Body of pancreas (tissue), 4 donors: ENCODE results near the gene IRAK3. TPM values are rescaled to one million over a fixed set of nuclear protein-coding genes. Genes with fewer than 3 reads are reported as not detected.

ENCODE experiments used
- ATAC-seq: fragments of 150-250 bp; one replicate; pipeline ENCODE4 v1.9.1; 2016
- DNase-seq, 4 donors: peaks; one replicate each; pipeline ENCODE4 v3.0.0-alpha.2; 2019
- H3K27ac ChIP-seq, 4 donors: fragments of 200-600 bp; sonication (generic); 1 replicate in 3 of 4; 2 replicates in 1 of 4; pipeline versions ENCODE4 v1.5.1 to v1.6.1; 2016 to 2019; ENCODE audit warnings: mild to moderate bottlenecking in 1 of 4, mixed read lengths in 1 of 4, moderate library complexity in 1 of 4
- H3K27me3 ChIP-seq, 2 donors: fragments of 200-600 bp; sonication (generic); one replicate each; pipeline ENCODE4 v1.6.0; 2016; ENCODE audit warnings: mild to moderate bottlenecking in 1 of 2
- H3K36me3 ChIP-seq, 2 donors: fragments of 200-600 bp; sonication (generic); replicated peaks in 1 of 2; 2 replicates each; pipeline ENCODE4 v1.5.1; 2016; ENCODE audit warnings: low read depth in 2 of 2; ENCODE audit not compliant: insufficient read depth in 1 of 2
- H3K4me1 ChIP-seq: fragments of 200-600 bp; sonication (generic); one replicate; pipeline ENCODE4 v1.6.0; 2016
- H3K4me3 ChIP-seq, 2 donors: fragments of 200-600 bp; sonication (generic); 1 replicate in 1 of 2; 2 replicates in 1 of 2; pipeline ENCODE4 v1.5.1; 2016 to 2019
- H3K9me3 ChIP-seq, 3 donors: fragments of 200-600 bp; sonication (generic); 1 replicate in 2 of 3; 2 replicates in 1 of 3; pipeline ENCODE4 v1.5.1; 2016
- CTCF ChIP-seq, 7 experiments: fragments of 450-650 bp in 4 of 7; fragments of 200-600 bp in 3 of 7; sonication (generic) in 3 of 7; IDR thresholded peaks; one replicate each; pipeline ENCODE4 v1.5.1; 2016 to 2019; ENCODE audit warnings: antibody characterized with exemption in 7 of 7
- POLR2A ChIP-seq, 3 donors: fragments of 450-650 bp; IDR thresholded peaks; one replicate each; pipeline ENCODE4 v1.6.1; 2016; ENCODE audit warnings: antibody characterized with exemption in 3 of 3, mild to moderate bottlenecking in 2 of 3
- WGBS, 2 donors: methylation state at CpG; one replicate each; pipeline ENCODE4 v1.1.5; 2017; 5-methylcytosine and 5-hydroxymethylcytosine counted together
- intact Hi-C: fragments of 100-400 bp; cut with DNase I; formaldehyde crosslinking; loops from one replicate; pipeline ENCODE4 v1.15.1; 2023
- total RNA-seq, 2 donors: library from RNA; depleted of rRNA; stranded (reverse); fragments of >200 nt; gene quantifications; one replicate each; pipeline ENCODE4 v1.1.0, GENCODE V29; 2016

IRAK3 gene
- total RNA-seq, 2 donors from 2014 or later: 6.2 to 6.3 TPM

GRCh38 chr12:66241061-66242043 is 52.3 kb downstream of the IRAK3 start:
- no peaks in the 10 kb centered on the region for H3K9me3 ChIP-seq
- no peak for TF ChIP-seq CTCF (IDR thresholded peaks at IDR 0.05)
- 54 to 70% methylated on average over 7 of the region's 7 CpGs for WGBS, 2 donors
- ATAC-seq: no peak
- H3K36me3 ChIP-seq: no peaks in the 10 kb centered on the region
- DNase-seq: peak in 1 of 4 donors; percentile 18
- H3K4me3 ChIP-seq: no peak overlapping the region
- intact Hi-C loops: no loop called here
- H3K27ac ChIP-seq: no peak overlapping the region
- no peaks in the 10 kb centered on the region for H3K27me3 ChIP-seq
- no peaks in the 10 kb centered on the region for H3K4me1 ChIP-seq

GRCh38 chr12:66242311-66242710 is 53.3 kb downstream of the IRAK3 start:
- H3K4me3 ChIP-seq: no peak overlapping the region
- ATAC-seq (no peak), DNase-seq (no peak)
- no peaks in the 10 kb centered on the region for H3K9me3 ChIP-seq
- no peak overlapping the region for H3K27ac ChIP-seq
- no peak for TF ChIP-seq CTCF (IDR thresholded peaks at IDR 0.05)
- TF ChIP-seq POLR2A (IDR thresholded peaks at IDR 0.05): no peak
- WGBS, 2 donors: 65 to 68% methylated on average over 2 of the region's 2 CpGs
- H3K36me3 ChIP-seq: no peaks in the 10 kb centered on the region
- intact Hi-C loops: no loop called here
- no peaks in the 10 kb centered on the region for H3K27me3 ChIP-seq
- H3K4me1 ChIP-seq: no peaks in the 10 kb centered on the region

GRCh38 chr12:66243911-66244310 is 54.9 kb downstream of the IRAK3 start:
- Histone ChIP-seq H3K27me3 (no peaks in the 10 kb centered on the region), H3K27ac (no peak overlapping the region), H3K9me3 (no peaks in the 10 kb centered on the region), H3K4me1 (no peaks in the 10 kb centered on the region), H3K36me3 (no peaks in the 10 kb centered on the region), H3K4me3 (no peak overlapping the region)
- DNase-seq (no peak), ATAC-seq (no peak)
- 95 to 96% methylated on average over 2 of the region's 2 CpGs for WGBS, 2 donors
- TF ChIP-seq POLR2A (IDR thresholded peaks at IDR 0.05): no peak
- no peak for TF ChIP-seq CTCF (IDR thresholded peaks at IDR 0.05)
- intact Hi-C loops: no loop called here

GRCh38 chr12:66244446-66244845 is 55.4 kb downstream of the IRAK3 start:
- DNase-seq: no peak
- H3K4me1 ChIP-seq: no peaks in the 10 kb centered on the region
- H3K27me3 ChIP-seq: no peaks in the 10 kb centered on the region
- intact Hi-C loops: no loop called here
- H3K4me3 ChIP-seq: no peak overlapping the region
- no peak overlapping the region for H3K27ac ChIP-seq
- ATAC-seq: no peak
- no peaks in the 10 kb centered on the region for H3K9me3 ChIP-seq
- no peaks in the 10 kb centered on the region for H3K36me3 ChIP-seq
- TF ChIP-seq POLR2A (IDR thresholded peaks at IDR 0.05) (no peak), CTCF (IDR thresholded peaks at IDR 0.05) (no peak)
- WGBS, 2 donors: 90 to 96% methylated on average over 1 of the region's 1 CpG

DNA sequence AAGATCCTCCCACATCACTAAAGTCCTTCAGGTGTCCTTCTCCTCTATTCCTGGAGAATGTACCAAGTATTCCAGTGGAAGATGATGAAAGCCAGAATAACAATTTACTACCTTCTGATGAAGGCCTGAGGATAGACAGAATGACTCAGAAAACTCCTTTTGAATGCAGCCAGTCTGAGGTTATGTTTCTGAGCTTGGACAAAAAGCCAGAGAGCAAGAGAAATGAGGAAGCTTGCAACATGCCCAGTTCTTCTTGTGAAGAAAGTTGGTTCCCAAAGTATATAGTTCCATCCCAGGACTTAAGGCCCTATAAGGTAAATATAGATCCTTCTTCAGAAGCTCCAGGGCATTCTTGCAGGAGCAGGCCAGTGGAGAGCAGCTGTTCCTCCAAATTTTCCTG is 58.7 kb downstream of the IRAK3 start:
- intact Hi-C loops: no loop called here
- TF ChIP-seq POLR2A (IDR thresholded peaks at IDR 0.05) (no peak), CTCF (IDR thresholded peaks at IDR 0.05) (no peak)
- ATAC-seq (no peak), DNase-seq (no peak)
- no peaks in the 10 kb centered on the region for H3K36me3 ChIP-seq
- H3K4me3 ChIP-seq: no peak overlapping the region
- no peak overlapping the region for H3K27ac ChIP-seq
- H3K27me3 ChIP-seq: no peaks in the 10 kb centered on the region
- no peaks in the 10 kb centered on the region for H3K9me3 ChIP-seq
- H3K4me1 ChIP-seq: no peaks in the 10 kb centered on the region
